ENCODE measurements around the gene ASCC1.

- TF ChIP-seq POLR2A (IDR thresholded peaks at IDR 0.05; ENCODE audit: low read depth, low read length) (no peak), POLR2AphosphoS5 (IDR thresholded peaks at IDR 0.05; ENCODE audit: low read depth, low read length) (no peak), TAF1 (IDR thresholded peaks at IDR 0.05; ENCODE audit: low read depth, low read length) (no peak), SPI1 (IDR thresholded peaks at IDR 0.05; ENCODE audit: low read depth, low read length) (no peak), PAX5 (IDR thresholded peaks at IDR 0.05; ENCODE audit: insufficient read depth, low read length, severe bottlenecking) (no peak)
Measured at GRCh38 chr10:72050873-72051272, 165.2 kb downstream of the ASCC1 start.

Data from GM12891 (cell line).